ENCODE results near the gene GRID1. TPM values are rescaled to one million over a fixed set of nuclear protein-coding genes. Genes with fewer than 3 reads are reported as not detected.

GRID1 gene
- total RNA-seq, 4 donors from 2014 or later = 0.88 to 7.3 (median 4.1) TPM

- Histone ChIP-seq H3K9me3 (no peaks in the 10 kb centered on the region), H3K4me3 (no peak overlapping the region), H3K36me3 (no peaks in the 10 kb centered on the region), H3K27ac (no peak overlapping the region), H3K27me3 (no peaks in the 10 kb centered on the region), H3K4me1 (no peaks in the 10 kb centered on the region)
- TF ChIP-seq CTCF (IDR thresholded peaks at IDR 0.05) (no peak), POLR2A (IDR thresholded peaks at IDR 0.05) (no peak)
- DNase-seq = no peak
- intact Hi-C loops (cut with DNase I; ENCODE audit: low total_unique reads) = no loop called here
These were observed 18.0 kb downstream of the GRID1 start for GRCh38 chr10:86348321-86349210.

DNA sequence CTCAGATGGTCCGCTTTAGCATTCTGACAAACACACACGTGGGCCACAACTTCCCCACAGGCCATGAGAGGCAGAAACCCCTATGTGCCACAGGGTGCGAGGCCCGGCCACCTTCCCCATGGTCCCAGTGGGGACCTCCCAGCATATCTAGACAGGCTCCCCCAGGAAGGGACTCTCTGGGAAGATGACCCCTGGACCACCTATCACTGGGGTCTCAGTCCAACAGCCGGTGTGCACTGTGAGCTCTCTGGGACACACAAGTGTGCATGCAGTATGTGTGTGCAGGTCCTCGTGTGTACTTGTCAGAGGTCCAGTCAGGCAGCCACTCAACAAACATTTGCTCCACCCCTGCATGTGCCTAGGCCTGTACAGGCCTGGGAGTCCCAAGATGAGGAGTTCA lies 18.7 kb downstream of the GRID1 start:
- Histone ChIP-seq H3K27ac (no peak overlapping the region), H3K9me3 (no peaks in the 10 kb centered on the region), H3K27me3 (no peaks in the 10 kb centered on the region), H3K36me3 (no peaks in the 10 kb centered on the region), H3K4me1 (no peaks in the 10 kb centered on the region), H3K4me3 (no peak overlapping the region)
- intact Hi-C loops (cut with DNase I; ENCODE audit: low total_unique reads) = no loop called here
- no peak for DNase-seq
- TF ChIP-seq POLR2A (IDR thresholded peaks at IDR 0.05) = no peak
- TF ChIP-seq CTCF (IDR thresholded peaks at IDR 0.05) = no peak

DNA sequence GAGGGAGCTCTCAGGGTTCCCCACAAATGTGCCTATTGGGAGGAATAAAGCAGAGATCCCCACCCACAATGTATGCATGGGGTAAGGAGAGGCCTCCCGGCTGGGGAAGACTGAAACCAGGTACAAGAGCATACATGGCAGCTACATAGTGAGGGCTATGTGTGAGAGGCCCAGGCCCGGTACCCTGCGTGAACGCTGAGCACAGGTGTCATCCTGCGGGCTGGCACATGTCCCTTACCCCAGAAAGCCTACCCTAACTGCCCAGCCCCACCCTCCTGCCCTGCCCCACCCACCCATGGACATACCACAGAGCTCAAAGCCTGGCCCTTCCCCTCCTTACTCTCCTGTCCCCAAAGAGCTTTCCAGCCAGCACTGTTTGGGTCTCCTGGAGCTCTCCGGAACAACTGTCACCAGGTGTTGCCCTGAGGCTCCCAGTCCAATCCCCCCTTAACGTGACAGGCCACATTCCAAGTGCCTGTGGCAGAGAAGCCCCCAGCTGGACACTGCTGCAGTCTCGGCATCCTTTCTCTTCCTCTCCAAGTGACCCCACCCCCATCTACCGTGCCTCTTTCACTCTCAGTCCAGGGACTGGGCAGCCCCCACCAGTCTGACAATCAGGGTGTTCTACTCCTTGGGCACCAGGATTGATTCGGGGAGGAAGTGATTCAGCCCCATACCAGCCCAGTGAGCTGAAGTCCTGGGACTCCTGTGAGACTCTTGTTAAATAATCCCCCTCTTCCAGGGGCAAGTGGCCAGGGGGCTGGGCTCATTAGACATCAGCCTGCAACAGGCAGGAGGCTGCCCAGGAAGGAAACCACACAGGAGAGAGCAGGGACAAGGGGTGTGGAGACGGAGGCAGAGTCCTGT lies 19.6 kb downstream of the GRID1 start:
- DNase-seq = no peak
- intact Hi-C loops (cut with DNase I; ENCODE audit: low total_unique reads) = no loop called here

GRCh38 chr10:86345859-86346798 lies 20.5 kb downstream of the GRID1 start:
- DNase-seq = no peak
- TF ChIP-seq POLR2A (IDR thresholded peaks at IDR 0.05) (no peak), CTCF (IDR thresholded peaks at IDR 0.05) (no peak)
- no peaks in the 10 kb centered on the region for H3K9me3 ChIP-seq

More for the DNA sequence above, 19.6 kb downstream of the GRID1 start:
- Histone ChIP-seq H3K4me3 (no peak overlapping the region), H3K36me3 (no peaks in the 10 kb centered on the region), H3K9me3 (no peaks in the 10 kb centered on the region), H3K27me3 (no peaks in the 10 kb centered on the region), H3K4me1 (no peaks in the 10 kb centered on the region), H3K27ac (no peak overlapping the region)
- no peak for TF ChIP-seq POLR2A (IDR thresholded peaks at IDR 0.05)
- no peak for TF ChIP-seq CTCF (IDR thresholded peaks at IDR 0.05)

More at GRCh38 chr10:86345859-86346798, 20.5 kb downstream of the GRID1 start:
- Histone ChIP-seq H3K27me3 (no peaks in the 10 kb centered on the region), H3K4me3 (no peak overlapping the region), H3K36me3 (no peaks in the 10 kb centered on the region), H3K27ac (no peak overlapping the region), H3K4me1 (no peaks in the 10 kb centered on the region)
- intact Hi-C loops (cut with DNase I; ENCODE audit: low total_unique reads) = no loop called here
